Measurements from ENCODE around the gene CABLES2. TPM values are rescaled to one million over a fixed set of nuclear protein-coding genes. Genes with fewer than 3 reads are reported as not detected.

CABLES2 gene
- total and polyA plus RNA-seq, 10 of the 15 experiments (the other 5 are each of a cell fraction or from before 2014, with no cell fraction given), result 2.2 to 14.9 (median 5.3) TPM

DNA sequence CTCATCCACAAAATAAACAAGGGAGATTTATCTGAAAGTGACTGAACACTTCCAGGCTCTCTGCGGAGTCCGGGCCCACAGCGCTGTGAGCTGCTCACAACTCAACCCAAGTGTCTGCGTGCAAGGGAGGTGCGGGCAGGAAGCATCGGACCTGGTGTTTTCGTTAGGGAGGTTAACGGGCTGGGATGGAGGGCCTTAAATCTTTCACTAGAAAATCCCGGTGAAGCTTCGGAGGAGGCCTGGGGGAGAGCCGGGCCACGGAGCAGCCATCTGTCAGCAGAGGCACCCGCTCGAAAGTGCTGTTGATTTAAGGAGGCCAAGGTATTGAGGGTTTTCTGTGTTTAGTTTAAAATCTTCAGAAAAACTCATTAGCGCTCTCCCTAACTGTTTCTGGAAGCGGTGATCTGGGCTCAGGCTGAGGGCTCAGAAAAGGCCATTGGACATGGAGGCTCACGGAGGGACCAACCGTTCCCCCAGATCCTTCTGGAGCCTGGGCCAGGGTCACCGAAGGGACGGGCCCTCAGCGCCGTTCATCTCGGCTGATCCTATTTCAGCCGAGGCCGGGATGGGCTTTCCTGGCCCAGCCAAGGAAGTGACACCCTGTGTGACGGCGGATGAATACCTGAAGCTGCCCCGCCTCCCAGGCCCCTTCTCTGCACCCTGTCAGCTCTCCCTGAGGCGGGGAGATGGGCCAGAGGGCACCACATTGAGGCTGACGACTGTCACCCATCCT, 48.0 kb upstream of the CABLES2 start:
- ATAC-seq (no peak), FAIRE-seq (no peak), DNase-seq (ENCODE audit: low read depth, low spot score) (no peak)
- CTCF ChIA-PET, result no interaction called here
- H3K9ac ChIP-seq (ENCODE audit: control insufficient read depth, insufficient read depth, low read length), result no peak overlapping the region
- no peaks in the 10 kb centered on the region for H4K20me1 ChIP-seq (ENCODE audit: control insufficient read depth, insufficient read depth)
- WGBS (ENCODE audit: insufficient coverage, insufficient replicate concordance, low lambda C conversion rate, missing lambda C conversion rate), result 35% methylated on average over 30 of the region's 30 CpGs
- intact Hi-C loops (cut with micrococcal nuclease; ENCODE audit: unreplicated experiment), result no loop called here
- BruUV-seq (replicated peaks), result no TSS peak
- H3K36me3 ChIP-seq (ENCODE audit: control insufficient read depth in 2 of 2, insufficient read depth in 2 of 2, low read length in 1 of 2), result no peaks in the 10 kb centered on the region
- no peaks in the 10 kb centered on the region for H3K4me1 ChIP-seq (ENCODE audit: control insufficient read depth, insufficient read depth, low read length)
- RAD21 ChIA-PET (ENCODE audit: unreplicated experiment), result no interaction called here
- no peak overlapping the region for H2AFZ ChIP-seq (ENCODE audit: control insufficient read depth, low read depth, low read length)
- no peak overlapping the region for H3K4me2 ChIP-seq (ENCODE audit: control insufficient read depth, insufficient read depth)
- no peak overlapping the region for H3K4me3 ChIP-seq
- H3K27me3 ChIP-seq (replicated peaks in 1 of 2; ENCODE audit: control insufficient read depth in 2 of 2, insufficient read depth in 2 of 2, low read length in 1 of 2), result peaks cover 0 to 5% of the 10 kb centered on the region in 2 experiments; a peak in 3 of 4 replicates
- POLR2A ChIA-PET, result no interaction called here
- H3K79me2 ChIP-seq (ENCODE audit: control insufficient read depth, insufficient read depth, low read length), result no peaks in the 10 kb centered on the region
- SMC1A ChIA-PET (ENCODE audit: uncharacterized antibody, unreplicated experiment), result no interaction called here
- no peak overlapping the region for H3K27ac ChIP-seq (ENCODE audit: control insufficient read depth, insufficient read depth)
- H3K9me3 ChIP-seq (replicated peaks; ENCODE audit: control insufficient read depth, insufficient read depth, low read length), result no peaks in the 10 kb centered on the region
- in situ Hi-C loops (cut with MboI), result no loop called here
- TF ChIP-seq ZSCAN29 (IDR thresholded peaks at IDR 0.05) (no peak), ETV6 (conservative IDR thresholded peaks at IDR 0.05 in 1 of 2, IDR thresholded peaks at IDR 0.05 in 1 of 2; ENCODE audit: borderline replicate concordance in 1 of 2, low read depth in 1 of 2) (no peak), MTA3 (IDR thresholded peaks at IDR 0.05; ENCODE audit: borderline replicate concordance, low read length) (no peak), NR2C1 (IDR thresholded peaks at IDR 0.05) (no peak), FOS (IDR thresholded peaks at IDR 0.05; ENCODE audit: borderline replicate concordance, extremely low read depth, insufficient read length) (no peak), PAX5 (IDR thresholded peaks at IDR 0.05; ENCODE audit: borderline replicate concordance, low read depth, low read length) (no peak), ATF7 (IDR thresholded peaks at IDR 0.05; ENCODE audit: low read depth) (no peak), HCFC1 (IDR thresholded peaks at IDR 0.05; ENCODE audit: low read length) (no peak), BHLHE40 (IDR thresholded peaks at IDR 0.05; ENCODE audit: borderline replicate concordance in 1 of 2, low read depth in 2 of 2, low read length in 1 of 2) (no peak)
- TF ChIP-seq, protein P1, sequence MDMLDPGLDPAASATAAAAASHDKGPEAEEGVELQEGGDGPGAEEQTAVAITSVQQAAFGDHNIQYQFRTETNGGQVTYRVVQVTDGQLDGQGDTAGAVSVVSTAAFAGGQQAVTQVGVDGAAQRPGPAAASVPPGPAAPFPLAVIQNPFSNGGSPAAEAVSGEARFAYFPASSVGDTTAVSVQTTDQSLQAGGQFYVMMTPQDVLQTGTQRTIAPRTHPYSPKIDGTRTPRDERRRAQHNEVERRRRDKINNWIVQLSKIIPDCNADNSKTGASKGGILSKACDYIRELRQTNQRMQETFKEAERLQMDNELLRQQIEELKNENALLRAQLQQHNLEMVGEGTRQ (IDR thresholded peaks at IDR 0.05; ENCODE audit: borderline replicate concordance, low read depth, low read length), result no peak
- TF ChIP-seq, protein P2, sequence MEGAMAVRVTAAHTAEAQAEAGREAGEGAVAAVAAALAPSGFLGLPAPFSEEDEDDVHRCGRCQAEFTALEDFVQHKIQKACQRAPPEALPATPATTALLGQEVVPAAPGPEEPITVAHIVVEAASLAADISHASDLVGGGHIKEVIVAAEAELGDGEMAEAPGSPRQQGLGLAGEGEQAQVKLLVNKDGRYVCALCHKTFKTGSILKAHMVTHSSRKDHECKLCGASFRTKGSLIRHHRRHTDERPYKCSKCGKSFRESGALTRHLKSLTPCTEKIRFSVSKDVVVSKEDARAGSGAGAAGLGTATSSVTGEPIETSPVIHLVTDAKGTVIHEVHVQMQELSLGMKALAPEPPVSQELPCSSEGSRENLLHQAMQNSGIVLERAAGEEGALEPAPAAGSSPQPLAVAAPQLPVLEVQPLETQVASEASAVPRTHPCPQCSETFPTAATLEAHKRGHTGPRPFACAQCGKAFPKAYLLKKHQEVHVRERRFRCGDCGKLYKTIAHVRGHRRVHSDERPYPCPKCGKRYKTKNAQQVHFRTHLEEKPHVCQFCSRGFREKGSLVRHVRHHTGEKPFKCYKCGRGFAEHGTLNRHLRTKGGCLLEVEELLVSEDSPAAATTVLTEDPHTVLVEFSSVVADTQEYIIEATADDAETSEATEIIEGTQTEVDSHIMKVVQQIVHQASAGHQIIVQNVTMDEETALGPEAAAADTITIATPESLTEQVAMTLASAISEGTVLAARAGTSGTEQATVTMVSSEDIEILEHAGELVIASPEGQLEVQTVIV (IDR thresholded peaks at IDR 0.05; ENCODE audit: borderline replicate concordance, partially characterized antibody), result no peak
